ENCODE results near the gene NEGR1. TPM values are rescaled to one million over a fixed set of nuclear protein-coding genes. Genes with fewer than 3 reads are reported as not detected.

NEGR1 gene
- total and polyA plus RNA-seq, 9 of the 15 experiments (the other 6 are each of a cell fraction or from before 2014, with no cell fraction given), result not detected

- H3K36me3 ChIP-seq (ENCODE audit: control insufficient read depth, insufficient read depth, low read length), result no peaks in the 10 kb centered on the region
- in situ Hi-C loops (cut with MboI), result no loop called here
Observed at GRCh38 chr1:71400050-71400449, 882.3 kb downstream of the NEGR1 start.

GRCh38 chr1:71399594-71399993 lies 882.7 kb downstream of the NEGR1 start:
- Histone ChIP-seq H3K36me3 (ENCODE audit: control insufficient read depth, insufficient read depth, low read length) (no peaks in the 10 kb centered on the region), H3K9ac (ENCODE audit: insufficient read depth in 1 of 2, low read depth in 2 of 2, low read length in 2 of 2) (no peak overlapping the region), H3K9me3 (replicated peaks; ENCODE audit: control insufficient read depth, insufficient read depth, low read depth, low read length) (no peaks in the 10 kb centered on the region), H3K27me3 (ENCODE audit: control insufficient read depth in 2 of 2, insufficient read depth in 2 of 2, low read length in 2 of 2) (no peaks in the 10 kb centered on the region), H3K4me2 (ENCODE audit: insufficient read depth, low read length) (no peak overlapping the region), H3K4me3 (no peak overlapping the region), H3K27ac (ENCODE audit: extremely low read depth, low read depth, low read length) (no peak overlapping the region), H3K79me2 (ENCODE audit: control insufficient read depth, insufficient read depth, low read length) (no peaks in the 10 kb centered on the region), H3K4me1 (replicated peaks in 1 of 2; ENCODE audit: control insufficient read depth in 2 of 2, insufficient read depth in 2 of 2, low read length in 2 of 2) (no peaks in the 10 kb centered on the region), H3K9me1 (ENCODE audit: control insufficient read depth, insufficient read depth, low read length) (no peaks in the 10 kb centered on the region), H2AFZ (ENCODE audit: low read depth, low read length) (no peak overlapping the region), H4K20me1 (replicated peaks; ENCODE audit: control insufficient read depth, insufficient read depth, low read length) (no peaks in the 10 kb centered on the region)
- no TSS peak for BruUV-seq (replicated peaks)
- ATAC-seq, result no peak
- WGBS (ENCODE audit: insufficient coverage, low coverage, missing lambda C conversion rate), result 3% methylated on average over 2 of the region's 2 CpGs
- no peak for DNase-seq (ENCODE audit: extremely low read depth in 1 of 4, low spot score in 3 of 4)
- intact Hi-C loops (cut with micrococcal nuclease), result no loop called here
- ChIA-PET CTCF (ENCODE audit: low intra/inter-chr PET ratio) (no interaction called here), POLR2A (no interaction called here)
- in situ Hi-C loops (cut with MboI), result no loop called here
- no peak for FAIRE-seq
- TF ChIP-seq PRPF4 (IDR thresholded peaks at IDR 0.05; ENCODE audit: insufficient read depth, low read depth, low read length, poor library complexity, severe bottlenecking), result no peak
- TF ChIP-seq SNIP1 (IDR thresholded peaks at IDR 0.05; ENCODE audit: low read depth), result no peak
- no peak for TF ChIP-seq NFIX (CRISPR knock-in tag; IDR thresholded peaks at IDR 0.05; ENCODE audit: low read depth)
- TF ChIP-seq ELF1 (tag; IDR thresholded peaks at IDR 0.05), result no peak
- no peak for TF ChIP-seq GABPA (tag; conservative IDR thresholded peaks at IDR 0.05; ENCODE audit: low read depth)
- no peak for TF ChIP-seq SP2 (IDR thresholded peaks at IDR 0.05; ENCODE audit: extremely low read depth, low read depth, low read length, poor library complexity, severe bottlenecking)
- no peak for TF ChIP-seq ELK3 (CRISPR knock-in tag; IDR thresholded peaks at IDR 0.05)

More at GRCh38 chr1:71400050-71400449, 882.3 kb downstream of the NEGR1 start:
- ATAC-seq (no peak), DNase-seq (ENCODE audit: extremely low read depth in 1 of 4, low spot score in 3 of 4) (no peak), FAIRE-seq (no peak)
- Histone ChIP-seq H3K9me1 (ENCODE audit: control insufficient read depth, insufficient read depth, low read length) (no peaks in the 10 kb centered on the region), H3K4me2 (ENCODE audit: insufficient read depth, low read length) (no peak overlapping the region), H4K20me1 (replicated peaks; ENCODE audit: control insufficient read depth, insufficient read depth, low read length) (no peaks in the 10 kb centered on the region), H3K9me3 (replicated peaks; ENCODE audit: control insufficient read depth, insufficient read depth, low read depth, low read length) (no peaks in the 10 kb centered on the region), H3K4me1 (replicated peaks in 1 of 2; ENCODE audit: control insufficient read depth in 2 of 2, insufficient read depth in 2 of 2, low read length in 2 of 2) (no peaks in the 10 kb centered on the region), H2AFZ (ENCODE audit: low read depth, low read length) (no peak overlapping the region), H3K4me3 (no peak overlapping the region), H3K27me3 (ENCODE audit: control insufficient read depth in 2 of 2, insufficient read depth in 2 of 2, low read length in 2 of 2) (no peaks in the 10 kb centered on the region), H3K27ac (ENCODE audit: extremely low read depth, low read depth, low read length) (no peak overlapping the region), H3K9ac (ENCODE audit: insufficient read depth in 1 of 2, low read depth in 2 of 2, low read length in 2 of 2) (no peak overlapping the region), H3K79me2 (ENCODE audit: control insufficient read depth, insufficient read depth, low read length) (no peaks in the 10 kb centered on the region)
- intact Hi-C loops (cut with micrococcal nuclease), result no loop called here
- BruUV-seq (replicated peaks), result no TSS peak
- POLR2A ChIA-PET, result no interaction called here
- TF ChIP-seq LEF1 (IDR thresholded peaks at IDR 0.05), result no peak
- CTCF ChIA-PET (ENCODE audit: low intra/inter-chr PET ratio), result no interaction called here
